CD14-positive monocyte (primary cell): ENCODE results near the gene SLC6A6. TPM values are rescaled to one million over a fixed set of nuclear protein-coding genes. Genes with fewer than 3 reads are reported as not detected.

Source experiments
- DNase-seq, 3 donors: peaks; one replicate each; pipeline ENCODE4 v3.0.0-alpha.2; 2011 to 2022
- H2AFZ ChIP-seq: 2 replicates; pipeline ENCODE4 v1.6.0; 2012; ENCODE audit warnings: mild to moderate bottlenecking, low read depth, low read length, inconsistent platforms; ENCODE audit not compliant: insufficient read depth, poor library complexity, severe bottlenecking
- H3K27ac ChIP-seq, 2 donors: 1 replicate in 1 of 2; 2 replicates in 1 of 2; pipeline ENCODE4 v1.5.1; 2012 to 2013; ENCODE audit warnings: low read length in 2 of 2, control low read depth in 1 of 2, inconsistent platforms in 1 of 2, low read depth in 1 of 2, mild to moderate bottlenecking in 1 of 2
- H3K27me3 ChIP-seq, 2 donors: one replicate each; pipeline versions ENCODE4 v1.6.0 to v1.6.1; 2011 to 2013; ENCODE audit warnings: low read length in 2 of 2; ENCODE audit not compliant: control insufficient read depth in 2 of 2, insufficient read depth in 2 of 2
- H3K36me3 ChIP-seq, 2 donors: replicated peaks in 1 of 2; 1 replicate in 1 of 2; 2 replicates in 1 of 2; pipeline versions ENCODE4 v1.5.1 to v1.6.1; 2012 to 2013; ENCODE audit warnings: low read length in 2 of 2, control low read depth in 1 of 2, inconsistent platforms in 1 of 2, mild to moderate bottlenecking in 1 of 2; ENCODE audit not compliant: insufficient read depth in 2 of 2, control insufficient read depth in 1 of 2
- H3K4me1 ChIP-seq, 2 donors: 1 replicate in 1 of 2; 2 replicates in 1 of 2; pipeline versions ENCODE4 v1.5.1 to v1.6.1; 2012 to 2013; ENCODE audit warnings: low read length in 2 of 2, control low read depth in 1 of 2, inconsistent platforms in 1 of 2, mild to moderate bottlenecking in 1 of 2, moderate library complexity in 1 of 2; ENCODE audit not compliant: insufficient read depth in 2 of 2, control insufficient read depth in 1 of 2
- H3K4me2 ChIP-seq: replicated peaks from 2 replicates; pipeline ENCODE3; 2012; ENCODE audit warnings: low read length, moderate library complexity, mild to moderate bottlenecking; ENCODE audit not compliant: poor library complexity, severe bottlenecking; ENCODE audit errors: extremely low read depth
- H3K4me3 ChIP-seq, 3 experiments: fragments of 200-600 bp in 1 of 3; sonication (generic) in 1 of 3; replicated peaks in 1 of 3; 1 replicate in 2 of 3; 2 replicates in 1 of 3; pipeline ENCODE4 v1.5.1; 2011 to 2013; ENCODE audit warnings: low read length in 3 of 3, mild to moderate bottlenecking in 3 of 3, control low read depth in 2 of 3, low read depth in 2 of 3, inconsistent platforms in 1 of 3, moderate library complexity in 1 of 3
- H3K79me2 ChIP-seq: 2 replicates; pipeline ENCODE4 v1.6.0; 2012; ENCODE audit warnings: mild to moderate bottlenecking, control low read depth, inconsistent platforms, low read length, moderate library complexity; ENCODE audit not compliant: insufficient read depth
- H3K9ac ChIP-seq: 2 replicates; pipeline ENCODE4 v1.6.0; 2017; ENCODE audit warnings: low read length, mild to moderate bottlenecking; ENCODE audit not compliant: insufficient read depth, poor library complexity, severe bottlenecking
- H3K9me3 ChIP-seq, 2 donors: replicated peaks in 1 of 2; 1 replicate in 1 of 2; 2 replicates in 1 of 2; pipeline versions ENCODE4 v1.5.1 to v1.6.1; 2012 to 2013; ENCODE audit warnings: low read length in 2 of 2, control low read depth in 1 of 2; ENCODE audit not compliant: control insufficient read depth in 1 of 2, insufficient read depth in 1 of 2
- H4K20me1 ChIP-seq: 2 replicates; pipeline ENCODE4 v1.6.0; 2012; ENCODE audit warnings: mild to moderate bottlenecking, low read length, control low read depth, moderate library complexity; ENCODE audit not compliant: insufficient read depth
- H3K27ac Mint-ChIP-seq, 7 donors: one replicate each; pipeline ENCODE4 v1.8.0; 2020; ENCODE audit warnings: mild to moderate bottlenecking in 7 of 7, mixed read lengths in 7 of 7, moderate library complexity in 6 of 7, inconsistent platforms in 2 of 7
- H3K27me3 Mint-ChIP-seq, 3 donors: one replicate each; pipeline ENCODE4 v1.8.0; 2021 to 2022; ENCODE audit warnings: low read depth in 3 of 3, mild to moderate bottlenecking in 3 of 3, mixed read lengths in 3 of 3, moderate library complexity in 3 of 3, inconsistent platforms in 1 of 3
- H3K36me3 Mint-ChIP-seq, 2 donors: one replicate each; pipeline ENCODE4 v1.8.0; 2020; ENCODE audit warnings: mixed read lengths in 2 of 2, inconsistent platforms in 1 of 2, mild to moderate bottlenecking in 1 of 2
- H3K4me1 Mint-ChIP-seq: one replicate; pipeline ENCODE4 v1.8.0; 2020; ENCODE audit warnings: mild to moderate bottlenecking, mixed read lengths
- H3K4me3 Mint-ChIP-seq, 2 donors: one replicate each; pipeline ENCODE4 v1.8.0; 2020; ENCODE audit warnings: mild to moderate bottlenecking in 2 of 2, mixed read lengths in 2 of 2, moderate library complexity in 1 of 2
- H3K9me3 Mint-ChIP-seq, 7 donors: one replicate each; pipeline ENCODE4 v1.8.0; 2020 to 2022; ENCODE audit warnings: mixed read lengths in 7 of 7, mild to moderate bottlenecking in 6 of 7, moderate library complexity in 6 of 7, inconsistent platforms in 2 of 7
- WGBS: methylation state at CpG from one replicate; pipeline ENCODE4 v1.1.5; 2013; ENCODE audit warnings: missing lambda C conversion rate; ENCODE audit not compliant: insufficient coverage; 5-methylcytosine and 5-hydroxymethylcytosine counted together
- intact Hi-C, 2 donors: fragments of 100-400 bp; cut with micrococcal nuclease; formaldehyde crosslinking; loops; one replicate each; pipeline versions ENCODE4 v1.15.0 to v1.15.1; 2023
- polyA plus RNA-seq, 3 donors: library from polyadenylated mRNA; depleted of rRNA in 1 of 3; unstranded in 2 of 3; stranded (reverse) in 1 of 3; fragments of 300-500 nt in 2 of 3; fragments of >200 nt in 1 of 3; fragmentation: Illumina TruSeq in 2 of 3; gene quantifications; 1 replicate in 2 of 3; 2 replicates in 1 of 3; pipeline ENCODE4 v1.2.3, GENCODE V29; 2012 to 2021
- TF ChIP-seq, protein P1 (sequence below): fragments of 200-600 bp; IDR thresholded peaks from one replicate; pipeline ENCODE4 v1.8.0; 2022; ENCODE audit warnings: antibody characterized with exemption, mild to moderate bottlenecking

Gene SLC6A6
- polyA plus RNA-seq, 3 donors, result 18.4 to 136 (median 24.5) TPM

DNA sequence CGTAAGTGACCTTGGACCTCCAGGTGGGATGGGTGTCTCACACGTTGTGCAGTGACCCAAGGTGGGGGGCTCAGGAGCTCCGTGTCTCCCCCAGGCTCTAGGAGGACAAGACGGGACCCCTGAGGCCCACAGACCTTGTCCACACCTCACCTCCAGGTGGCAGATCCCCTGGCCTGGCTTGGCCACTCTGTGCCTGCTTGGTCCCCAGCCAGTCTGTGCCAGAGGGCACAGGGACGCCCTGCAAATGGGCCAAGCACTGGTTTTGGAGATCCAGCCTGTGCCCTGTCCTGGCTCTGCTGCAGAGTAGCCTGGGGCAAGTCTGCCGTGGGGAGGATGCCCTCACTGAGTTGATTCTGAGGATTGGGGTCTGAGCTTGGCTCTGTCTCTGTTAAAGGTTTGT lies 14.0 kb downstream of the SLC6A6 start:
- Histone ChIP-seq H3K27ac (peak overlapping the region in 1 of 2 donors; percentile 24), H3K36me3 (peaks cover 39 to 75% of the 10 kb centered on the region in 2 donors), H4K20me1 (peaks cover 72% of the 10 kb centered on the region), H3K4me2 (no peak overlapping the region), H3K79me2 (peaks cover 76% of the 10 kb centered on the region), H3K9me3 (no peaks in the 10 kb centered on the region), H3K4me1 (peaks cover 46 to 61% of the 10 kb centered on the region in 2 donors), H3K27me3 (no peaks in the 10 kb centered on the region), H3K9ac (no peak overlapping the region), H2AFZ (no peak overlapping the region), H3K4me3 (no peak overlapping the region)
- peak overlapping the region in 1 of 2 donors; percentile 21 for H3K4me3 Mint-ChIP-seq
- H3K9me3 Mint-ChIP-seq, result no peaks in the 10 kb centered on the region
- TF ChIP-seq, protein P1, sequence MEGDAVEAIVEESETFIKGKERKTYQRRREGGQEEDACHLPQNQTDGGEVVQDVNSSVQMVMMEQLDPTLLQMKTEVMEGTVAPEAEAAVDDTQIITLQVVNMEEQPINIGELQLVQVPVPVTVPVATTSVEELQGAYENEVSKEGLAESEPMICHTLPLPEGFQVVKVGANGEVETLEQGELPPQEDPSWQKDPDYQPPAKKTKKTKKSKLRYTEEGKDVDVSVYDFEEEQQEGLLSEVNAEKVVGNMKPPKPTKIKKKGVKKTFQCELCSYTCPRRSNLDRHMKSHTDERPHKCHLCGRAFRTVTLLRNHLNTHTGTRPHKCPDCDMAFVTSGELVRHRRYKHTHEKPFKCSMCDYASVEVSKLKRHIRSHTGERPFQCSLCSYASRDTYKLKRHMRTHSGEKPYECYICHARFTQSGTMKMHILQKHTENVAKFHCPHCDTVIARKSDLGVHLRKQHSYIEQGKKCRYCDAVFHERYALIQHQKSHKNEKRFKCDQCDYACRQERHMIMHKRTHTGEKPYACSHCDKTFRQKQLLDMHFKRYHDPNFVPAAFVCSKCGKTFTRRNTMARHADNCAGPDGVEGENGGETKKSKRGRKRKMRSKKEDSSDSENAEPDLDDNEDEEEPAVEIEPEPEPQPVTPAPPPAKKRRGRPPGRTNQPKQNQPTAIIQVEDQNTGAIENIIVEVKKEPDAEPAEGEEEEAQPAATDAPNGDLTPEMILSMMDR, result no peak
- peak overlapping the region in 3 of 7 donors; percentile 13 to 51 (median 50) for H3K27ac Mint-ChIP-seq
- H3K27me3 Mint-ChIP-seq, result peaks cover 0 to 2% (median 0%) of the 10 kb centered on the region in 3 donors
- H3K36me3 Mint-ChIP-seq, result peaks cover 72 to 88% of the 10 kb centered on the region in 2 donors
- intact Hi-C loops, result no loop called here
- peaks cover 62% of the 10 kb centered on the region for H3K4me1 Mint-ChIP-seq
- no peak for DNase-seq
- WGBS, result 100% methylated on average over 5 of the region's 6 CpGs

GRCh38 chr3:14418296-14419250 lies 16.2 kb downstream of the SLC6A6 start:
- peak overlapping the region in 1 of 3 experiments; percentile 24 for H3K4me3 ChIP-seq
- peaks cover 0 to 2% (median 0%) of the 10 kb centered on the region in 3 donors for H3K27me3 Mint-ChIP-seq

More at GRCh38 chr3:14418296-14419250, 16.2 kb downstream of the SLC6A6 start:
- Mint-ChIP-seq H3K9me3 (no peaks in the 10 kb centered on the region), H3K36me3 (peaks cover 79 to 91% of the 10 kb centered on the region in 2 donors), H3K4me3 (peak overlapping the region; percentile 4 to 51), H3K4me1 (peaks cover 54% of the 10 kb centered on the region), H3K27ac (peak overlapping the region; percentile 95 to 97 (median 96))
- peaks cover 66% of the 10 kb centered on the region for H4K20me1 ChIP-seq
- H3K36me3 ChIP-seq, result peaks cover 39 to 77% of the 10 kb centered on the region in 2 donors
- H3K4me1 ChIP-seq, result peaks cover 35 to 51% of the 10 kb centered on the region in 2 donors
- peak; percentile 77 to 94 (median 94) for DNase-seq
- peaks cover 76% of the 10 kb centered on the region for H3K79me2 ChIP-seq
- peak overlapping the region; percentile 87 to 90 for H3K27ac ChIP-seq
- H3K27me3 ChIP-seq, result no peaks in the 10 kb centered on the region
- H3K4me2 ChIP-seq, result peak overlapping the region; percentile 46
- intact Hi-C loops, result no loop called here
- peak overlapping the region; percentile 53 for H3K9ac ChIP-seq
- 64% methylated on average over 8 of the region's 17 CpGs for WGBS
- H2AFZ ChIP-seq, result peak overlapping the region; percentile 41
- no peaks in the 10 kb centered on the region for H3K9me3 ChIP-seq
- TF ChIP-seq, protein P1, result no peak
